HG02763 (cell line): ENCODE data around the gene HSPA5.
"Not testable (repeated sequence)": the region's sequence is repeated elsewhere in the genome, so short reads cannot be mapped to it uniquely, and the experiment has no call there.

ENCODE experiments used
- ATAC-seq: cut with Tn5 transposase; IDR thresholded peaks from one replicate; pipeline ENCODE4 v1.9.1; 2021; ENCODE audit warnings: mild to moderate bottlenecking, moderate library complexity; ENCODE audit not compliant: unreplicated experiment

Gene HSPA5

GRCh38 chr9:125241000-125241862 is at the start of gene HSPA5:
Gene HSPA5, minus strand, starts transcription at chr9:125241343. Its CDS starts 217 bp downstream, at chr9:125241126.
- ATAC-seq, result peak; percentile 92

GRCh38 chr9:125286935-125287433 is 45.8 kb upstream of the HSPA5 start:
- not testable (repeated sequence) for ATAC-seq

- no peak for ATAC-seq
These were observed 43.7 kb upstream of the HSPA5 start for GRCh38 chr9:125284855-125285254.

- no peak for ATAC-seq
These were observed 39.8 kb upstream of the HSPA5 start for GRCh38 chr9:125280945-125281344.

- no peak for ATAC-seq
These were observed 36.3 kb upstream of the HSPA5 start for GRCh38 chr9:125277411-125277810.

GRCh38 chr9:125276771-125277170 is 35.6 kb upstream of the HSPA5 start:
- ATAC-seq, result no peak

GRCh38 chr9:125272697-125273096 is 31.6 kb upstream of the HSPA5 start:
- no peak for ATAC-seq

- ATAC-seq, result no peak
These were observed 29.9 kb upstream of the HSPA5 start for GRCh38 chr9:125271081-125271480.

- no peak for ATAC-seq
These were observed 27.9 kb upstream of the HSPA5 start for GRCh38 chr9:125269014-125269397.

GRCh38 chr9:125268394-125269013 is 27.4 kb upstream of the HSPA5 start:
- ATAC-seq, result no peak

- not testable (repeated sequence) for ATAC-seq
These were observed 22.9 kb upstream of the HSPA5 start for GRCh38 chr9:125264068-125264467.

- no peak for ATAC-seq
These were observed 21.3 kb upstream of the HSPA5 start for GRCh38 chr9:125262294-125262991.

- peak; percentile 95 for ATAC-seq
These were observed 20.6 kb upstream of the HSPA5 start, which contains the start of gene GAPVD1 for GRCh38 chr9:125261501-125262293. Gene GAPVD1, plus strand, starts transcription at chr9:125261826. Its CDS starts 37,096 bp downstream, at chr9:125298922.

- no peak for ATAC-seq
These were observed 19.4 kb upstream of the HSPA5 start for GRCh38 chr9:125260561-125260960.

GRCh38 chr9:125258832-125259534 is 17.8 kb upstream of the HSPA5 start:
- ATAC-seq, result no peak

- ATAC-seq, result no peak
These were observed 17.1 kb upstream of the HSPA5 start for GRCh38 chr9:125258160-125258785.

GRCh38 chr9:125255781-125256391 is 14.7 kb upstream of the HSPA5 start:
- ATAC-seq, result no peak

- ATAC-seq, result no peak
These were observed 13.1 kb upstream of the HSPA5 start for GRCh38 chr9:125254231-125254630.

- ATAC-seq, result no peak
These were observed 5.1 kb upstream of the HSPA5 start for GRCh38 chr9:125246261-125246667.
